ENCODE measurements around the gene CACNA1E.
A peak's percentile ranks its signal among the peaks of the same experiment; 100 is the strongest.

The CACNA1E gene

GRCh38 chr1:181483285-181484195, at the start of gene CACNA1E:
TSS of gene CACNA1E (plus strand) at chr1:181483517. CDS start at chr1:181483745, 228 bp downstream.
- DNase-seq: no peak
- Mint-ChIP-seq H3K4me1 (peaks cover 25% of the 10 kb centered on the region), H3K4me3 (peak within 1 kb of the TSS; percentile 48), H3K9me3 (no peaks in the 10 kb centered on the region), H3K27ac (no peak within 1 kb of the TSS), H3K27me3 (peaks cover 91% of the 10 kb centered on the region), H3K36me3 (peaks cover 1% of the 10 kb centered on the region)
- CTCF ChIA-PET: interaction anchor here (0.6 to 9.7 kb wide), 7 partner anchors 20 to 773 kb away, joined by 3 to 98 read pairs (median 3); no protein-coding TSS in a partner anchor

GRCh38 chr1:181433931-181434330, 49.4 kb upstream of the CACNA1E start:
- H3K27me3 Mint-ChIP-seq: peaks cover 29% of the 10 kb centered on the region
- H3K4me1 Mint-ChIP-seq: no peaks in the 10 kb centered on the region
- CTCF ChIA-PET: interaction anchor here (1.4 to 2.6 kb wide), 3 partner anchors 11 to 243 kb away, joined by 3 to 15 read pairs (median 5); no protein-coding TSS in a partner anchor
- H3K27ac Mint-ChIP-seq: no peak overlapping the region
- no peak overlapping the region for H3K4me3 Mint-ChIP-seq
- H3K9me3 Mint-ChIP-seq: no peaks in the 10 kb centered on the region
- no peaks in the 10 kb centered on the region for H3K36me3 Mint-ChIP-seq
- no peak for DNase-seq

GRCh38 chr1:181438013-181438412, 45.3 kb upstream of the CACNA1E start:
- peaks cover 22% of the 10 kb centered on the region for H3K27me3 Mint-ChIP-seq

DNA sequence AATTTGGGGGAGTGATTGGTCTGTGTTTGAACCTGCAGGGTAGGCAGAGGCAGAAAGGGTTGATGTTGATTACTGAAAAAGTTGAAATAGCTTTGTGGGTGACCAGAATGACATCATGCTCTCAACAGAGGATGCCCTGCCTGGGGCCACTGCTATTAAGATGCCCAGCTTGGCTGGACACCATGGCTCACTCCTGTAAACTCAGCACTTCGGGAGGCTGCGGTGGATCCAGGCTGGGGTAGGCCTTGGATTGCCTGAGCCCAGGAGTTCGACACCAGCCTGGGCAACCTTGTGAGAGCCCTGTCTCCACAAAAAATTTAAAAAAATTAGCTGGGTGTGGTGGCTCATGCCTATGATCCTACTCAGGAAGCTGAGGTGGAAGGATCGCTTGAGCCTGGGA, 42.8 kb upstream of the CACNA1E start:
- H3K9me3 Mint-ChIP-seq: no peaks in the 10 kb centered on the region
- no peaks in the 10 kb centered on the region for H3K36me3 Mint-ChIP-seq
- CTCF ChIA-PET: interaction anchor here (1.0 kb wide), 1 partner anchor 250 kb away, joined by 3 read pairs; no protein-coding TSS in a partner anchor
- H3K27ac Mint-ChIP-seq: no peak overlapping the region
- DNase-seq: no peak
- H3K4me1 Mint-ChIP-seq: no peaks in the 10 kb centered on the region
- peaks cover 21% of the 10 kb centered on the region for H3K27me3 Mint-ChIP-seq
- H3K4me3 Mint-ChIP-seq: no peak overlapping the region

More at GRCh38 chr1:181438013-181438412, 45.3 kb upstream of the CACNA1E start:
- Mint-ChIP-seq H3K4me1 (no peaks in the 10 kb centered on the region), H3K4me3 (no peak overlapping the region), H3K27ac (no peak overlapping the region), H3K36me3 (no peaks in the 10 kb centered on the region), H3K9me3 (no peaks in the 10 kb centered on the region)
- CTCF ChIA-PET: no interaction called here
- no peak for DNase-seq

DNA sequence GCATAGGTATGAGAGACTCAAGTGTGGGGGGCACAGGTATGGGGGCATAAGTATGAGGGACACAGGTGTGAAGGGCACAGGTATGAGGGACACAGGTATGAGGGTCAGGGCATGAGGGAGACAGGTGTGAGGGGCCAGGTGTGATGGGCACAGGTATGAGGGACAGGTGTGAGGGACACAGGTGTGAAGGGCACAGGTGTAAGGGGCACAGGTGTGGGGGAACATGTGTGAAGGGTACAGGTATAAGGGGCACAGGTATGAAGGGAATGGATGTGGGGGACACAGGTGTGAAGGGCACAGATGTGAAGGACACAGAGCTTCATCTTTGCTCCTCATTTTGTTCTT, 41.2 kb upstream of the CACNA1E start:
- CTCF ChIA-PET: no interaction called here
- H3K36me3 Mint-ChIP-seq: no peaks in the 10 kb centered on the region
- DNase-seq: no peak
- peaks cover 19% of the 10 kb centered on the region for H3K27me3 Mint-ChIP-seq
- H3K27ac Mint-ChIP-seq: no peak overlapping the region
- H3K9me3 Mint-ChIP-seq: no peaks in the 10 kb centered on the region
- H3K4me1 Mint-ChIP-seq: no peaks in the 10 kb centered on the region
- H3K4me3 Mint-ChIP-seq: no peak overlapping the region

DNA sequence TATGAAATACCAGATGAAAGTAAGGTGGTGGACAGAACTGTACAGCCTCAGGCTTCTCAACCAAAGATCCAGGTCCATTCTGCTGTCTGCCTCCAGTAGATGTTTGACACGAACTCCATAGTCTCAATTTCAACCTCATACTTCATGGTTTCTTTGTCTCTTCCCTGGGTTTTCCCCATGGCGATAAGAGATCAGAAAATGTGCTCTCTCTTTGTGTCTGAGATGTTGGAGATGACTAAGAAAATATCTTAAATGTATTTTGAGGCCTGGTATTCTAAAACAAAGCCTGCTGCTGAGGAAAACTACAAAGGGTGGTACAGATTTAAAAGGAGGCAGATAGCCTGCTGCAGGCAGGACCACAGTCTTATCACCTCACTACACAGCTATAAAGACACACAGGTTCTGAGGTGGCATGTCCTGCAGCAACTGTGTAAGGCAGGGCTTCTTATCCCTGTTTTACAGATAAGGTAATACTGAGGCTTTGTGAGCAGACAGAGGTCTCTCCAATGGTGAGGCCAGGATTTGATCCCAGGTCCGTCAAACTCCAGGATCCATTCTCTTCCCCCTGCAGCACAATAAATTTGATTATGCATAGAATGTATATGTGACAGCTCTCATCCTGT, 40.0 kb upstream of the CACNA1E start:
- H3K9me3 Mint-ChIP-seq: no peaks in the 10 kb centered on the region
- CTCF ChIA-PET: no interaction called here
- no peak for DNase-seq
- H3K4me3 Mint-ChIP-seq: no peak overlapping the region
- peaks cover 10% of the 10 kb centered on the region for H3K27me3 Mint-ChIP-seq
- H3K27ac Mint-ChIP-seq: no peak overlapping the region
- H3K36me3 Mint-ChIP-seq: no peaks in the 10 kb centered on the region
- H3K4me1 Mint-ChIP-seq: peaks cover 3% of the 10 kb centered on the region

DNA sequence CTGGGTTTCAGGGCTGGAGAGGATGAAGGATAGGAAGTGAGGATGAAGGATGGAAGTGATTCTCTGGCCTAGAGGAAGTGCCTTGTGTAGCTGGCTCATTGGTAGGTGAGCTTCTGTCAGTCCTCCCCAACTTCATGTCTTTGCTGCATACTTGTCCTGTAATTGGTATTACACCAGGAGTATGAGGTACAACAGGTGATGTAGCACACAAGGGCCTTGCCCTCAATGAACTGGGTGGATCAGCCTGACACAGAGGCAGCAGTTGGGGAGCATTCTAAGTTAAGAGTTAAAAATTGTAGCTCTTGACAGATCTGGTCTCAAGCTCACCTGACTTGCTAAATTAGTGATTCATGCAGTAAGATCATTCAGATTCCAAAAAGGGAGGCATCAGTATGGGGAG, 37.9 kb upstream of the CACNA1E start:
- CTCF ChIA-PET: no interaction called here
- Mint-ChIP-seq H3K27ac (no peak overlapping the region), H3K4me1 (peaks cover 3% of the 10 kb centered on the region), H3K36me3 (no peaks in the 10 kb centered on the region), H3K9me3 (no peaks in the 10 kb centered on the region), H3K27me3 (peaks cover 14% of the 10 kb centered on the region), H3K4me3 (no peak overlapping the region)
- DNase-seq: no peak

GRCh38 chr1:181448461-181448860, 34.9 kb upstream of the CACNA1E start:
- DNase-seq: no peak
- H3K4me1 Mint-ChIP-seq: peaks cover 3% of the 10 kb centered on the region
- H3K27ac Mint-ChIP-seq: no peak overlapping the region
- no peak overlapping the region for H3K4me3 Mint-ChIP-seq
- CTCF ChIA-PET: interaction anchor here (0.6 to 1.5 kb wide), 2 partner anchors 11 to 116 kb away, joined by 3 read pairs; no protein-coding TSS in a partner anchor
- H3K9me3 Mint-ChIP-seq: no peaks in the 10 kb centered on the region
- H3K27me3 Mint-ChIP-seq: peaks cover 14% of the 10 kb centered on the region
- H3K36me3 Mint-ChIP-seq: no peaks in the 10 kb centered on the region

DNA sequence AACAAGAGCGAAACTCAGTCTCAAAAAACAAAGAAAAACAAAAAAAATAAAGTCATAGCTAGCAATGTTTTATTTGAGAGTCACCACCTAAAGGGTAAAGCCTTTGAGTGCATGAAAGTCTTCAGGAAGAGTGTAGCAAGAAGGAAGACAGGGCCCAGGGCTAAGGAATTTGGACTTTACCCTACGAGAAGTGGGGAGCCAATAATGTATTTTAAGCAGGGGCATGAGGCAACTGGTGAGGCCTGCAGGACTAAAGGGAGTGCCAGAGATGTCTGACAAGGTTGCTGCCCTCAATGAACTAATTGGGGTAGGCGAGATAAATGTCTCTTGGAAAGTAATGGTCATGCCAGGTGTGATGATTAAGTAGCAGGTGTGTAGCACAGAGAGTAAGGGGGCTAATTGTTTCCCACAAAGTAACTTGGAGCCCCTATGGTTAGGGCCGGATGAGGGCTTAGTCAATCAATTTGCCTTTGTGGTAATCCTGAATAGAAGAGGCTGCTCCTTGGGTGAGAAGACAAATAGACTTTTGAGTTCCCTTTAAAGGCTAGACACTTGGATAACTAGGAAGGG, 31.6 kb upstream of the CACNA1E start:
- Mint-ChIP-seq H3K27me3 (peaks cover 18% of the 10 kb centered on the region), H3K36me3 (no peaks in the 10 kb centered on the region), H3K4me1 (peaks cover 3% of the 10 kb centered on the region), H3K9me3 (no peaks in the 10 kb centered on the region), H3K4me3 (no peak overlapping the region), H3K27ac (no peak overlapping the region)
- CTCF ChIA-PET: no interaction called here
- no peak for DNase-seq

DNA sequence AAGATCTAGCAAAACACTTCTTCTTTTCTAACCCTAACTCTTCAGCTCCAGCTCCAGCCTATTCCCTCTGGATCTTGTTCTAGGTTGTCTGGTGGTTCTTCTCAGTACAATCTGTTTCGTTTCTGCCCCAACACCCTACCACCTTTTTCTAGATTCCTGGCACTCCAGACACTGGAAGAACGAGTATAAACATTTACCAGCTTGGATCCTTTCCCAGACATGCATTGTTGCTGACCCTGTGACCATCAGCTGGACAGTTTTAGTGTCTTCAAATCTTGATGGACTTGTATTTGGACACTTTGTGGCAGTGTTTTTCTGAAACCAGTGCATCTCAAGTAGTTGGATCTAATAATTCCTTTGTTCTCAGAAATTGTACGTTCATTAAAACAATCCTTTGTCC, 30.6 kb upstream of the CACNA1E start:
- H3K27ac Mint-ChIP-seq: no peak overlapping the region
- H3K36me3 Mint-ChIP-seq: no peaks in the 10 kb centered on the region
- H3K4me3 Mint-ChIP-seq: no peak overlapping the region
- peaks cover 3% of the 10 kb centered on the region for H3K4me1 Mint-ChIP-seq
- CTCF ChIA-PET: no interaction called here
- H3K27me3 Mint-ChIP-seq: peaks cover 22% of the 10 kb centered on the region
- no peaks in the 10 kb centered on the region for H3K9me3 Mint-ChIP-seq
- no peak for DNase-seq

GRCh38 chr1:181453541-181454201, 29.6 kb upstream of the CACNA1E start:
- H3K9me3 Mint-ChIP-seq: no peaks in the 10 kb centered on the region
- H3K27me3 Mint-ChIP-seq: peaks cover 22% of the 10 kb centered on the region
- H3K4me1 Mint-ChIP-seq: no peaks in the 10 kb centered on the region
- no peak overlapping the region for H3K4me3 Mint-ChIP-seq
- H3K36me3 Mint-ChIP-seq: no peaks in the 10 kb centered on the region
- CTCF ChIA-PET: no interaction called here
- DNase-seq: no peak
- H3K27ac Mint-ChIP-seq: no peak overlapping the region

- H3K4me3 Mint-ChIP-seq: no peak overlapping the region
- H3K36me3 Mint-ChIP-seq: no peaks in the 10 kb centered on the region
- CTCF ChIA-PET: interaction anchor here (1.6 kb wide), 1 partner anchor 11 kb away, joined by 3 read pairs; no protein-coding TSS in a partner anchor
- no peaks in the 10 kb centered on the region for H3K4me1 Mint-ChIP-seq
- H3K27ac Mint-ChIP-seq: no peak overlapping the region
- no peak for DNase-seq
- H3K27me3 Mint-ChIP-seq: peaks cover 19% of the 10 kb centered on the region
- no peaks in the 10 kb centered on the region for H3K9me3 Mint-ChIP-seq
Observed at GRCh38 chr1:181456551-181456950, 26.8 kb upstream of the CACNA1E start.

DNA sequence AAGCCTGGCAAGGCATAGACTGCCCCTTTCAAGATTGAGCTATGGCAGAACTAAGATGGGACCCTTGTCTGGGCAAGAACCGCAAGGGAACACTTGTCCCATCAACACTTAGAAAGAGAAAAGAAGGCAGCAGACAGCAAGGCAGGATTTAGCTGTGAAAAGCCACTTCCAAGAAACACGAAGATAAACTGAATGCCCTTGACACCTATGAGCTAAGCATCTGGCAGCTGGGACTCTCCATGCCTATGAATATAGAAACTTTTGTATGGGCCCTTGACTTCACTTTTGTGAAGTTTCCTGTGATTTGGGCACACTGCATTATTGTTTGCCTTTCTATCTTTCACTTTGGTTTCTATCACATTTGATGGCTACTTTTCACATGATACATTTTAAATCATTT, 24.9 kb upstream of the CACNA1E start:
- Mint-ChIP-seq H3K4me3 (no peak overlapping the region), H3K4me1 (no peaks in the 10 kb centered on the region), H3K9me3 (no peaks in the 10 kb centered on the region), H3K27me3 (peaks cover 19% of the 10 kb centered on the region), H3K27ac (no peak overlapping the region), H3K36me3 (no peaks in the 10 kb centered on the region)
- CTCF ChIA-PET: interaction anchor here (1.2 kb wide), 1 partner anchor 10 kb away, joined by 3 read pairs; no protein-coding TSS in a partner anchor
- DNase-seq: no peak

GRCh38 chr1:181459067-181459466, 24.2 kb upstream of the CACNA1E start:
- DNase-seq: no peak
- no peak overlapping the region for H3K4me3 Mint-ChIP-seq
- H3K9me3 Mint-ChIP-seq: no peaks in the 10 kb centered on the region
- H3K36me3 Mint-ChIP-seq: no peaks in the 10 kb centered on the region
- H3K27me3 Mint-ChIP-seq: peaks cover 19% of the 10 kb centered on the region
- no peaks in the 10 kb centered on the region for H3K4me1 Mint-ChIP-seq
- CTCF ChIA-PET: interaction anchor here (1.2 kb wide), 2 partner anchors 11 to 19 kb away, joined by 3 to 4 read pairs; no protein-coding TSS in a partner anchor
- H3K27ac Mint-ChIP-seq: no peak overlapping the region
